IPS-18c (cell line): ENCODE measurements around the gene TDG.

ENCODE experiments used
- H3K4me3 ChIP-seq: 2 replicates; pipeline ENCODE4 v1.7.0; 2013; ENCODE audit warnings: low read depth, mild to moderate bottlenecking, low read length, moderate library complexity; ENCODE audit not compliant: insufficient read depth
- H3K9me3 ChIP-seq: one replicate; pipeline ENCODE4 v1.6.1; 2013; ENCODE audit warnings: mild to moderate bottlenecking, low read length, moderate library complexity; ENCODE audit not compliant: control insufficient read depth, insufficient read depth

TDG gene

DNA sequence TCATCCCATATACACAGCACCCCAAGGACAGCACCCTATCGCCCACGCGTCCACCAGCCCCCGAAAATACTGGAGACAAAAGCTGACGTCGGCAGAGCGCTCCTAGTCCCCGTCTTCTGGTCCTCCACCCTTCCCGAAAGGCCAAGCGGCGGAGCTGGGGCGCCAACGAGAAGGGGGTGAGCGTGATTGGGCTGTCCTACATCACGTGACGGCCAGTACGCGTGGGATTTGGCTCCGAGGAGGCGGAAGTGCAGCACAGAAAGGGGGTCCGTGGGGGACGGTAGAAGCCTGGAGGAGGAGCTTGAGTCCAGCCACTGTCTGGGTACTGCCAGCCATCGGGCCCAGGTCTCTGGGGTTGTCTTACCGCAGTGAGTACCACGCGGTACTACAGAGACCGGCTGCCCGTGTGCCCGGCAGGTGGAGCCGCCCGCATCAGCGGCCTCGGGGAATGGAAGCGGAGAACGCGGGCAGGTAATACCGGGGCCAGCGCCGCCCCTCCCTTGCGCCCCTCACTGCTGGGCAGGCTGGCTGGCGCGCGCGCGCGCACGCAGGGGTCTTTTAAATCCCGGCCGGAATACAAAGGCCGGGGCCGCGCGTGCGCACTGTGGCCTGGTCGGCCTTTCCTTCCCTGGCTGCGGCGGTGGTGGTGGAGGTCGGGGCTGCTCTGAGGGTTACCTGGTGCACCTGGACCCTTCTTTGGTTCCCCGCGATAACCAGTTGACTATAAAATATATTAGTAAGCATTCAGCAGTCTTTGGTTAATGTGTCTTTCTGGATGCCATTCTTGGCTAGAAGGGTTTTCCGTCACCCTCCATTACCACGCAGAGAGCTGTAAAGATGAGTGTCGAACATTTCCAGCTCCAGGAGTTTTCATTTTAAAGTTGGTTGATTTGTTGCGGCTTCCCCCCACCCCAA lies at the start of gene TDG:
Gene TDG, plus strand, starts transcription at position 283 of the 915 bp plus-strand sequence. Its CDS starts 166 bp downstream, at position 449.
- H3K9me3 ChIP-seq: no peaks in the 10 kb centered on the region

GRCh38 chr12:103917873-103918272 lies 47.8 kb upstream of the TDG start:
- Histone ChIP-seq H3K9me3 (no peaks in the 10 kb centered on the region), H3K4me3 (no peak overlapping the region)

More for the DNA sequence above, at the start of gene TDG:
- H3K4me3 ChIP-seq: peak within 1 kb of the TSS; percentile 58

DNA sequence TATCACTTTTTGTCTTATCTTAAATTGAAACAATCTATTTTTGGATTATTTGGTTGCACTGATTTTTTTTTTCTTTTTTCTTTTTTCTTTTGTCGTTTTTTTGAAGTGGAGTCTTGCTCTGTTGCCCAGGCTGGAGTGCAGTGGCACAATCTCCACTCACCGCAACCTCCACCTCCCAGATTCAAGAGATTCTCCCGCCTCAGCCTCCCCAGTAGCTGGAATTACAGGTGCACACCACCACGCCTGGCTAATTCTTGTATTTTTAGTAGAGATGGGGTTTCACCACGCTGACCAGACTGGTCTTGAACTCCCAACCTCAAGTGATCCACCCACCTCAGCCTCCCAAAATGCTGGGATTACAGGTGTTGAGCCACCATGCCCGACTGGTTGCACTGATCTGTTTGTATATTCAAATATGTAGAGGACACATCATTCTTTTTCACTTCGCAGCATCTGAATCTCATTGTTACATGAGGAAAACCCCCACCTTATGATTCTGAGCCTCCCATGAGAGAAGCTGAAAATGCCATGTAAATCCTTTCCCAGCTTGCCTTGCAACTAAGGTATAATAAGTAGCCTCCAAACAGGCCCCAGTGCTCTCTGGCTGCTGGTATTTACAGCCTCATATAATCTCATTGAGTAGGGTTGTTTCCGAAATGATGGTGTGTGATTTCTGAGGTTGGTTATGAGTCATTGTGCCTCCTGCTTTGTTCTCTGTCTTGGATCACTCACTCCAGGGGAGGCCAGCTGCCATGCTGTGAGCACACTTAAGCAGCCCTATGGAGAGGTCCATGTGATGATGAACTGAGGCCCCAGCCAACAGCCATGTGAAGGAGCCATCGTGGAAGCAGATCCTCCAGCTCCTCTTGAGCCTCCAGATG lies 40.7 kb upstream of the TDG start:
- no peaks in the 10 kb centered on the region for H3K9me3 ChIP-seq
- H3K4me3 ChIP-seq: no peak overlapping the region

DNA sequence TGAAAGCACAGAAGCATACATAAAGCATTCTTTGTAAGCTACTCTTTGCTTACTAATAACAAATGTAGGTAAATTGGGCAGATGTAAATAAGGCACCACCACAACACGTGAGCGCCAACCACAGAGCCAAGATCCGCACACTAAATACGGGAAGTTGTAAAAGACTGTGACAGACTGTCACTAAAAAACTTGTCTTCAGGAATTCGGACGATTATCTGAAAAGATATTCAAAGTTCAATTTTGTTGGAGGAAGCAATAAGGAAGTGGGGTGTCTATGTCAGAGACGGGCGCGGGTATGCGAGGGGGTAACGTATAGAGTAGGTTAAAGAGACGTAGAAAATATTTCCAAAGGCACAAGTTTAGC lies 37.0 kb upstream of the TDG start:
- peak overlapping the region; percentile 75 for H3K4me3 ChIP-seq

DNA sequence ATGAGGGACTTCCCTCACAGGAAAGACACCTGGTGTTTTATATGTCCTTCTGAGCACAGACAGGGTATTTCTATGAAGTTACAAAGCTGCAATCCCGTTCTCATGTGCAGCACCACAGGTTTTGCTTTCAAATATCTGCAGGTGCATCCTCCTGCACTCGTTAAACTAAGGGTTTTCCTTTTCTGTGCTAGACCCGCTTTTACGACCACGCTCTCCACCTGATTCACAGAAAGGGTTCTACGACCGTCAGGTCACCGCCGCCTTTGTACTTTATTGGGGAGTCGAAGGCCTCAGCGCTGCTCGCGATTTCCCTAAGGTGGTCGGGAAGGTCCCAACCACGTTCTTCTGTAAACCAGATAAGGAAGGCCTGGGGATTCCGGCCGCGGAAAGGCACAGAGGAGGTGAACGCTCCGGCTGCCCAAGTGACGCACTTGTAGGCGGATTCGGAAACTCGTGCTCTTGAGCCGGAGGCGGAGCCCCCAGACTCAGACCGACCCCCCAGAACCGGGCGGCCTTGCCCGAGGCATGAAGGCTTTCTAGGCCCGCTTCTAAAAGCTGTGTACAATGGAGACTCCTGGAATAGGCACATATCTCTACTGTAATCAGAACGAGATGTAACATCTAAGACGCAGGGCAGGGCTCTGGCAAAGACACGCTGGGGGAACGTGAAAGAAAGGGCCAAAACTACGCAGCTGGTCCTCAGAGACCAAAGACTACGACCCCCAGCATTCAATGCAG lies 36.5 kb upstream of the TDG start:
- peak overlapping the region; percentile 75 for H3K4me3 ChIP-seq
- H3K9me3 ChIP-seq: no peaks in the 10 kb centered on the region

More for the DNA sequence above, 37.0 kb upstream of the TDG start:
- no peaks in the 10 kb centered on the region for H3K9me3 ChIP-seq

DNA sequence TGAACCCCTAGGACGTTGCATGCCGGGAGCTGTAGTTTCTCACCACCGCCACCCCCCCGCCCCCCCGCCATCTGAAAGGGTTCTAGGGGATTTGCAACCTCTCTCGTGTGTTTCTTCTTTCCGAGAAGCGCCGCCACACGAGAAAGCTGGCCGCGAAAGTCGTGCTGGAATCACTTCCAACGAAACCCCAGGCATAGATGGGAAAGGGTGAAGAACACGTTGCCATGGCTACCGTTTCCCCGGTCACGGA lies 36.0 kb upstream of the TDG start:
- H3K4me3 ChIP-seq: peak overlapping the region; percentile 75; the same call in 1 of the 2 replicates

DNA sequence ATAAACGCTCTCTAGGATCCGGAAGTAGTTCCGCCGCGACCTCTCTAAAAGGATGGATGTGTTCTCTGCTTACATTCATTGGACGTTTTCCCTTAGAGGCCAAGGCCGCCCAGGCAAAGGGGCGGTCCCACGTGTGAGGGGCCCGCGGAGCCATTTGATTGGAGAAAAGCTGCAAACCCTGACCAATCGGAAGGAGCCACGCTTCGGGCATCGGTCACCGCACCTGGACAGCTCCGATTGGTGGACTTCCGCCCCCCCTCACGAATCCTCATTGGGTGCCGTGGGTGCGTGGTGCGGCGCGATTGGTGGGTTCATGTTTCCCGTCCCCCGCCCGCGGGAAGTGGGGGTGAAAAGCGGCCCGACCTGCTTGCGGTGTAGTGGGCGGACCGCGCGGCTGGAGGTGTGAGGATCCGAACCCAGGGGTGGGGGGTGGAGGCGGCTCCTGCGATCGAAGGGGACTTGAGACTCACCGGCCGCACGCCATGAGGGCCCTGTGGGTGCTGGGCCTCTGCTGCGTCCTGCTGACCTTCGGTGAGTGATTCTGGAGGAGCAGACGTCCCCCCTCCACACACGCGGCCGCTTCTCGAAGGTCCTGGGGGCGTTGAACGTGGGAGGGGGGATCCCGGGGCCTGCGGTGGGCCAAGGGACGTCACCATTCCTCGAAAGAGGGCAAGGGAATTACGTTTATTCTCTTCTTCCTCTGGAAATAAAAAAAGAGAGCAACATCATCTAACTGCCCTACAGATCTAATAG lies 35.5 kb upstream of the TDG start, which contains the start of gene HSP90B1:
Gene HSP90B1, plus strand, starts transcription at position 377 of the 753 bp plus-strand sequence. Its CDS starts 106 bp downstream, at position 483.
- peak within 1 kb of the TSS; percentile 91 for H3K4me3 ChIP-seq
- H3K9me3 ChIP-seq: no peaks in the 10 kb centered on the region

More for the DNA sequence above, 36.0 kb upstream of the TDG start:
- H3K9me3 ChIP-seq: no peaks in the 10 kb centered on the region

GRCh38 chr12:103930787-103931735 lies 34.6 kb upstream of the TDG start:
- peak overlapping the region; percentile 91 for H3K4me3 ChIP-seq
- no peaks in the 10 kb centered on the region for H3K9me3 ChIP-seq

DNA sequence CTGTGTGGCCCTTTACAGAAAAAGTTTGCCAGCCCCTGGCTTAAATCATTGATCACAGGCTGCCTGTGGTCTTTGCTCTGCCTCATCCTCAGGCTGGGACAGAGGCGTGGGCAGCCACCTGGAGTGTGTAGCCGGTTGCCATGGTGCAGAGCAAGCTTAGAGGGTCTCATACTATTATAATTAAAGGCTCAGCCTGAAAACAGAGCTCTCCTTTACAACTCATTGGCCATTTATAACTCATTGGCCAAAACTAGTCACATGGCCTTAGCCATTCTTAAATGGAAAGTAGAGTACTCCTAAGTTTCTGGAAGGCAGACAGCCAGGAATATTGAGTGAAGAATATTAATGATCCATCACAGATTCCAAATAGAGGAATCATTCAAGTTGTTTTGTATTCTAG lies 32.4 kb upstream of the TDG start:
- no peak overlapping the region for H3K4me3 ChIP-seq
- no peaks in the 10 kb centered on the region for H3K9me3 ChIP-seq

DNA sequence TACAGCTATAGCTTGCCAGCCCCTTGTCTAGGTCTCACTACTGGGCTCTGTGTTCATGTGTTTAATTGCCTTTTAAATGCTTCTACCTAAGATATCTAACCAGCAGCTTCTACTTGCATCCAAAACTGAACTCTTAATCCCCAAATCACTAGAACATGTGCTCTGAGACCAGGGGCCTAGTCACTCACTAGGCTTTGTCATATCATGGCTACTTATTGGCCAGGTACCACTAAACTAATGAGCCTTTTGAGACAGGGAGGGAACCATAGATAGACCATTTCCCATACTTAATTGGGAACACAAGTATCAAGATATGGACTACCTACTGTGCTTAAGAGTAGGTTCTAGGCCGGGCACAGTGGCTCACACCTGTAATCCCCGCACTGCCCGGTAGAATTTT lies 29.0 kb upstream of the TDG start:
- H3K9me3 ChIP-seq: no peaks in the 10 kb centered on the region
- H3K4me3 ChIP-seq: no peak overlapping the region

- H3K4me3 ChIP-seq: no peak overlapping the region
- no peaks in the 10 kb centered on the region for H3K9me3 ChIP-seq
Observed at GRCh38 chr12:103944964-103945363, 20.7 kb upstream of the TDG start.

DNA sequence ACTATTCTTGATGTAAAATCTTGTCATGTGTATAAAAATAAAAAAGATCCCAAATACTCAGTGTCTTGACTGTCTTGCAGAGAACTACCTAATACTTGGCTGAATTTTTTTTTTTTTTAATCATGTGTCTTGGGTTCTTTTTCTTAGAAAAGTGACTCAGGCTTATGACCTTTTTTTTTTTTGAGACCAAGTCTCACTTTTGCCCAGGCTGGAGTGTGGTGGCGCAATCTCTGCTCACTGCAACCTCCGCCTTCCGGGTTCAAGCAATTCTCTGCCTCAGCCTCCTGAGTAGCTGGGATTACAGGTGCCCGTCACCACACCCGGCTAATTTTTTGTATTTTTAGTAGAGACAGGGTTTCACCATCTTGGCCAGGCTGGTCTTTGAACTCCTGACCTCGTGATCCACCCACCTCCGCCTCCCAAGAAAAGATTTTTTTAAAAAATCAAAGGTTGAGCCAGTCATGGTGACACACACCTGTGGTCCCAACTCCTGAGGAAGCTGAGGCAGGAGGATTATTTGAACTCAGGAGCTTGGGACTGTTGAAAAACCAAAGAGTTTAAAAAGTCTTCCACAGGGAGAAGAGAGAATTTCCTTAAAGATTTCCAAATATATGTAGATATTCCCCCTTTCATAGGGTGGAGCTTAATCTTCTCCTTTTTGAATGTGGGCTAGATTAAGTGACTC lies 17.7 kb upstream of the TDG start:
- Histone ChIP-seq H3K9me3 (no peaks in the 10 kb centered on the region), H3K4me3 (no peak overlapping the region)

DNA sequence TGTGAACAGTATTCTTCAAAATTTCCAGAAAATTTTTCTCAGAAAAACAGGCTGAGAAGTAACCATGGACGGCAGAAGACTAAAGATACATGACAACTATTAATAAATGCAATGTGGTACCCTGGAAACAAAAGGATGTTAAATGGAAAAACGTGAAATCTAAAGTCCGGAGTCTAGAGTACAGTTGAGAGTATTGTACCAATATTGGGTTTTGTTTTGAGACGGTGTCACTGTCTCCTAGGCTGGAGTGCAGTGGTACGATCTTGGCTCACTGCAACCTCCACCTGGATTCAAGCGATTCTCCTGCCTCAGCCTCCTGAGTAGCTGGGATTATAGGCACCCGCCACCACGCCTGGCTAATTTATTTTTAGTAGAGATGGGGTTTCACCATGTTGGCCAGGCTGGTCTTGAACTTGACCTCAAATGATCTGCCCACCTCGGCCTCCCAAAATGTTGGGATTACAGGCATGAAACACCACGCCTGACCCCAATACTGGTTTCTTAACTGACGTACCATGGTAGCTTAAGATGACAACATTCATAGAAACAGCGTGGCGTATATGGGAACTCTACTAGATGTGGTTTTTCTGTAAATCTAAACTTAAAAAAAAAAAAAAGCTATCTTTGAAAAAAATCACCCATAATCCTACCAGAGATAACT lies 16.8 kb upstream of the TDG start:
- Histone ChIP-seq H3K4me3 (no peak overlapping the region), H3K9me3 (no peaks in the 10 kb centered on the region)

- no peaks in the 10 kb centered on the region for H3K9me3 ChIP-seq
- H3K4me3 ChIP-seq: no peak overlapping the region
Observed at GRCh38 chr12:103952497-103952896, 13.2 kb upstream of the TDG start.
